GM19452 (cell line): Measurements from ENCODE around the gene STAG2.

ENCODE experiments used
- ATAC-seq: cut with Tn5 transposase; IDR thresholded peaks from one replicate; pipeline ENCODE4 v1.9.1; 2021; ENCODE audit not compliant: unreplicated experiment

The STAG2 gene

DNA sequence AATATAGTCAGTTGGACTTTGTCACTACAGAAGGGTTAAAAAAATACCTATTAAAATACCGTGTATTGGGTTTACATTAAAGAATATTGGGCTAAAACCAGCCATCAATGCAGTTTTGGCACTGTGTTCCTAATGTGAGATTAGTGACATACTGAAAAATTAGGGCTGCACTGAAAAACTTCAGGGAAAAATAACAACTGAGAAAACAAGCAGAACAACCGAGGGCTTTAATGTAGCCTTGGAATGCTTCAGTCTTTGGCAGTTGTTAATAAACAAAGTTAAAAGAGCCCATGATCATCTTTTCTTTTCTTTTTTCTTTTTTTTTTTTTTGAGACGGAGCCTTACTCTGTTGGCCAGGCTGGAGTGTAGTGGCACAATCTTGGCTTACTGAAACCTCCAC is 12.4 kb downstream of the STAG2 start:
- ATAC-seq: no peak

DNA sequence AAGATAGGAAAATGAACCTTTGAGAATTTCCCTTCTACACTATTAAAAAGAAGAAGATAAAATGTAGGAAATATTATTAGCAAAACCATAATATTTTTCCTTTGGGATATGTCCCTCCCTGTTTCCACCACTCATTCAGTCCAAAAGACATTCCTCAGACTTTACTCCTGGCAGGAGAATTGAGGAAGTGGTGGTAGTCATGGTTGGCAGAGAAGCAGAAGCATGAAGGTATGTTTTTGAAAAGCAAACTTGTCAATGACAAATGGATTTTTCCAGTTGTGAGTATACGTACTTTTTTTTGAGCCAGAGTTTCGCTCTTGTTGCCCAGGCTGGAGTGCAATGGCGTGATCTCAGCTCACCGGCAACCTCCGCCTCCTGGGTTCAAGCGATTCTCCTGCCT is 13.7 kb downstream of the STAG2 start:
- ATAC-seq: no peak

DNA sequence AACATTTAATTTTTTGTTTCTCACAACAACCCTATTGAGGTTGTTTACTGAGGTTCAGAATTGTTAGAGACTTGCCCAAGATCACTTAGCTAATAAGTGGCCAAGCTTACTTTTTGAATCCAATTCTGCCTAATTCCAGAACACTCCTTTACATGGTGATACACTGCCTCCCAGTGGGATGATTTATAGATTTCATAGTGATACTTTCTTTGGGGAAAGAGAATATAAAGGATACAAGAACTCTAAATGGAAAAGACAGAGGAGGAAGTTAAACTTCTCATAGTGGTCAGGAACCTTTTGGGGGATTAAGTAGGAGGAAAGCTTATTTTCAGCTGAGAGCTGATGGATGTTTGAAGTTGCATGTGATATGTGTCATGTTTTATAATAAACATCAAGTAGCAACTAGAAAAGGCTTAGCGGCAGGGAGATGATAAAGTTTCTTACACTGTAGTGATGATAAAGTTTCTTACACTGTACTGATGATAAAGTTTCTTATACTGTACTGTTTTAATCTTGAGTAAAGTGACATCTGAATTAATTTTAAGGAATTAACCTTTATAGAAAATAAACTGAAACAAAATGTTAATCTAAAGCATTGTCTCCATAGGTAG is 15.3 kb downstream of the STAG2 start:
- no peak for ATAC-seq

DNA sequence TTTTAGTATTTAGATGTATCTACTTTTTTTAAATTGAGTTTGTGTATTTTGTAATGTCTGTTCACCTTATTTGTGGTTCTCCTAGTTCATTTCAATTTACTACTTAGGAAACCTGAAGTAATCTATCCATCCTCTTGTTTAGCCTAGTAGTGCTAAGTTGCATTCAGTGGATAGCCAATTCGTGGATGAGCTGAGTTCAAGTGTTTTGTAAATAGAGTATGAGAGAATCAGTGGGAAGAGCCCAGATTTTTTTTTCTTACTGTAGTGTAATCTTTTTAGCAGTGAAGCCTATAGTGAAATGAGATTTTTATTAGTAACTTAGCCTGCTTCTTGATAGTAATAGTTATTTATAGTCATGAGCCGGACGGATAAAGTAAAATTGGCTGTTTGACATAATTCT is 21.7 kb downstream of the STAG2 start:
- ATAC-seq: no peak

DNA sequence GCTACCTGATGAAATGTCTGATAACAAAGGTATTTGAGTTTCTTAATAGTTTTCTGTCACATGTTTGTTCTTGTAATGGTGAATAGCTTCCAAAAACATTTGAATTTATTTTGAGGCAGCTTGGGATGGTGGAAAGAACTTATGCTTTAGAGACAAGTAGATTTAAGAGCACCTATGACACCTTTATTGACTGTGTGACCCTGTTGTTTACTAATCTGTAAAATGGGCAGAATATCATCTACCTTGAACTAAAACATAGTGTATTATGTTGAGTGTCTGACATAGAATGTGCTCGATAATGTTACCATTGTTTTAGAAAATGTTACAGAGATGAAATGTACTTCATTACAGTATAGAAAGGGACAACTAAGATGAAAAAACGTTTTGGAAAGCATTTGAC is 24.9 kb downstream of the STAG2 start:
- ATAC-seq: no peak

DNA sequence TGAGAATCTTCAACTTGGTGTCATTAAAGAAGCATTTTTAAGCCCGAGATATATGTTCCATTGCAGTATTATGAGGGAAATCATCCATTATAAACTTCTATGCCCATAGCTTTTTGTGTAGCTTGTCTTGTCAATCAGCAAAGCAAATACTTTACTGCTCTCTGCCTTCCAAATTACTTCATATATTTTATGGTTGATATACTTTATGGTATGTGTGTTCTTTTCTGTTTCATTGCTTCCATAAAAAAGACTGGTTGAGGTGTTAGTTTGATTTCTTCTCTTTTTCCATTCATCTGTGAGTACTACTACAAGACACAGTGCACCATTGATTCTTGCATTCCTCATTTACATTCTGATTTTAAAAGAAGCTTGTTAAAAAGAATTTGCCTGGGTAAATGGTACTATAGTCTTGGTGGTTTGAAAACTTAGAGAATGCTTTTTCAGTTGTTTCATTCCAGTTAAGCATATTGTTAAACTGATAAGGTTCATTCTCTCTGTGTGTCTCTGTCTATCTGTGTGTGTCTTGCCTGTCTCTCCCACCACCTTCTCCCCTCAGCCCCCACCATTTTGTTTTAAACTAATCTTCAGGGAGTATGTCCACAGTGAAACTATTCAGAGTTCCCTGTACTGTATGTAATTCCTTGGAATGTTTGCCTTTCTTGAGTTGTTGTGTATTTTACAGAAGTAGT is 27.1 kb downstream of the STAG2 start:
- no peak for ATAC-seq

DNA sequence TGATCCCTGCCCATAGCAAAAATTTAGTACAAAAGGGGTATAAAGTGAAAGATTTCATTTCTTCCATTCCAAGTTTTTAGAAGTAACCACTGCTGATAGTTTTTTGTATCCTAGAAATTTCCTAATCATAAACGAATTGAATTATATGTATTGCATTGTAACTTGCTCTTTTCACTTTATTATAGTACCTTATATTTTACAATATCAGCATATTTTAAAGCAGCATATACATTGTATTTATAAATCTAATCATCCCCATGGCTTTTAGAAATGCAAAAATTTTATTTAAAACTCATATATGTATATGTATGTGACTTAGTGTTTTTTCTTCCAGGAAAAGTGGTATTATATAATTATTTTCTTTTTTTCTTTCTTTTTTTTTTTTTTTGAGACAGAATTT is 27.7 kb downstream of the STAG2 start:
- ATAC-seq: no peak

DNA sequence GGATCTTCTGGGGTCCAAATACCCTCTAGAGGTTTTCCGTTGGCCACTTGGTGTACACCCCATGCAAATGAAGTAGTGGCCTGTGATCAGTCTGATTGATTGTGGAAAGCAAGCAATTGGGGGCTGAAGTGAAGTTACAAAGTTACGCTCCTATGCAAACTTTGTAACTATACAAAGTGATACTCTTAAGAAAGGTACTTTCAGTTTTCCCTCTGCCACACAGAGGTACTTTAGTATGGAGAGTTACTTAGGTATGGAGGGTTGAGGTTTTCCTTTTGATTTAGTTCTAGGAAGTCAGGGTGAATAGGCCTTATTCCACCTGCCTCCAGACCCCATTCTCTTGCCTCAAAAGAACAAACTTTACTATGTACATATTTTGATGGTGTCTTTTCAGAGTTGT is 28.7 kb downstream of the STAG2 start:
- no peak for ATAC-seq

DNA sequence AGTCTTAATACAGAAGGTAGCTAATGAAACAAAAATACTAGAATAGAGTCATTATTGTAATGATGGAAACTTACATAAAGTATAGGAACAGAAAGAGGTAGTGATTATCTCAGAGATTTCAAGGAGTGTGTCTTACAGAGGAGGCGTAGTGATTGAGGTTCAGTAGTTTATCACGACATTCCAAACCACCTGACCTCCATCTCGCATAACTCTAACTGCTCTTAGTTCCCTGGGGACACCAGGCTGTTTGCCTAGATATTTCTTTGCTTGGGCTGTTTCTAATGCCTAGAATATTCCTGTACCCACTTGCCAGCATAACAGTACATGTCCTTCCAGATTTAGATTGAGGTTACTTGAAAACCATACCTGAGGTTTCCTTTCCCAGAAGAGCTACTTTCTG is 29.1 kb downstream of the STAG2 start:
- no peak for ATAC-seq

DNA sequence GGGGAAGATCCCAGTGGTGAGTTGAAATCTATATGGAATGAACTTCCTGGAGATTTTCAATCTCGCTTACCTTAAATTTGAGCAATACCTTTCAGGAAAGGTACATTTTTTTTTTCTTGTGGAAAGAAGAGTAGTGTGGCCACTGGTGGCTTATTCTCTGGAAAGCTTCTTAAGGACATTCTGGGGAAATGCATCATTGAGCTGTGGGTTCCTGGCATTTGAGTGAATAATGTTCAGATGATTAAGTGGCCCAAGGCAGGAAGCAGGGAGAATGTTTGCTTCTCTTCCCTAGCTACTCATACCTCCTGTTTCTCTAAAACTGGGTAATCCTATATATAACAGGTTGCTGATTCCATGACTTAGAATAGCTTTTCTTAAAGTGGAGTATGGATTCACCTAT is 31.8 kb downstream of the STAG2 start:
- ATAC-seq: no peak

DNA sequence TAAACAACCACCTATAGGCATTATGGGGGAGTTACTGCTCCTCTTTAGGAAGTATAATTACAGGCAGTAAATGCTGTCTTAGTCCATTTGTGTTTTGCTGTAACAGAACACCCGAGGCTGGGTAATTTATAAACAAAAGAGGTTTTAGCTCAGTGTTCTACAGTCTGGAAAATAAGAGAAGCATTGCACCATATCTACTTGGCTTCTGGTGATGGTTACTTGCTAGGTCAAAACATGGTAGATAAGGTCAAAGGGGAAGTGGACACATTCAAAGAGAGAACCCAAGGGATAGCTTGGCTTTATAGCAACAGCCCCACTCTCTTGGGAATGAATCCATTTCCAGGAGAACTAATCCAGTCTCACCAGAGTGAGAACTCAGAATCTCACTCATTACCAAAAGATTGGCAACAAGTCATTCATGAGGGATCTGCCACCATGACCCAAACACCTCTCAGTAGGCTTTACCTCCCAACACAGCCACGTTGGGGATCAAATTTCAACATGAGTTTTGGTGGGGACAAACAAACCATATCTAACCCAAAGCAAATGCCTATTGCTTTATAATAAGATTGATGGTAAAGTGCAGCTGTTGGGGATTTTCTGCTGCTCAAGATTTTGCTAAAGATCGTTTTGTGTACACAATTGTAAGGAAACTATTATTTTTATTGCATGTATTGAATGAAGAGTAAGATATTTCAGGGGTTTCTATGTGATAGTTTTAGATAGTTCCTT is 32.6 kb downstream of the STAG2 start:
- ATAC-seq: no peak

DNA sequence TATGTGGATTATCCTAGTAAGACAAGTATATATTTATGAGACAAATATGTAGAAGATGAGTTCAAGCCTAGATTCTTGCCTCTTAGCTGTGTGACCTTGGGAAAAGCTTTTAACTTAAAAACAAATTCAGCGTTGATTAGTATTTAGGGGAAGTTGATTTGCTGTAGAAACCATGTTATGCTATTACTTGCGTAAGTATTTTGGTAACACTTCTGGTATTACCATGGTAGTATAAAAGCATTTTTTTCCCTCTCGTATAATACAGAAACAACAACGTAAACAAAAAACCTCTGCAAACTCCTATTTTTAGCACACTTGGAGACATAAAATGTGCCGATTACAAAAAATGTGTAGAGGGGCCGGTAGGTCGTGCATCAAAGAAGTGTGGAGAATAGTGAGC is 33.2 kb downstream of the STAG2 start:
- no peak for ATAC-seq

DNA sequence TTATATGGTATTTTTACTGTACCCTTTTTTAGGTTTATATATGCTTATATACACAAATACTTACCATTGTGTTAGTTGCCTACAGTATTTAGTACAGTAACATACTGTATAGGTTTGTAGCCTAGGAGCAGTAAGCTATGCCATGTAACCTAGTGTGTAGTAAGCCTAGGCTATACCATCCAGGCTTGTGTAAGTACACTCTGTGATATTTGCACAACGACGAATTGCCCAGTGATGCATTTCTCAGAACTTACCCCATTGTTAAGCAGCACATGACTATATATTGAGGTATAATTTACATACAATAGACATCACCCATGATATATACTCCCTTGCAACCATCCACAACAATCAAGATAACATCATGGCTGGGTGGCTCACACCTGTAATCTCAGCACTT is 40.1 kb downstream of the STAG2 start:
- no peak for ATAC-seq

DNA sequence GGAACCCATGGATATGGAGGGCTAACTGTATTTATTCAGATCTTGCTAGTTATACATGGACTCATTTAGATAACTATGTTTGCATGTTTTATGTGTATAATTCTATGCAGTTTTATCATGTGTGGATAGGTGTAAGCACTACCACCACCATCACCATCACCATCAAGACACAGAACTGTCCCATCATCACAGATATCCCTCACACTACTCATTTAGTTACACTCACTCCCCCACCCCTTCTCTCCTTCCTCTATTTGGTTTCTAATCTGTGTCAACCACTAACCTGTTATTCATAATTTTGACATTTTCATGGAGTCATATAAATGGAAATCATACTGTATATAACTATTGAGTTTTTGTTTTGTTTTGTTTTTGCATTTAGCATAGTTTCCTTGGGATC is 43.7 kb downstream of the STAG2 start:
- ATAC-seq: no peak

DNA sequence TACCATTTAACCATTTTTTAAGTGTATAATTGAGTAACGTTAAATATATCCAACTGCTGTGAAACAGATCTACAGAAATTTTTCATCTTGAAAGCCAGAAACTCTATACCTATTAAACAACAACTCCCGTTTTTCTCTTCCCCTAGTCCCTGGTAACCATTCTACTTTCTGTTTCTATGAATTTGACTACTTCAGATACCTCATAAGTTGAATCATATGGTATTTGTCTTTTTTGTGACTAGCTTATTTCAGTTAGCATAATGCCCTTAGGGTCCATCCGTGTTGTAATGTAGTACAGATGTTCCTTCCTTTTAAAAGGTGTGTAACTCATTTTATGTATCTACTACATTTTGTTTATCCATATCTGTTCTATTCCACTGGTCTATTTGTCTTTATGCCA is 48.7 kb downstream of the STAG2 start:
- peak; percentile 55 for ATAC-seq

DNA sequence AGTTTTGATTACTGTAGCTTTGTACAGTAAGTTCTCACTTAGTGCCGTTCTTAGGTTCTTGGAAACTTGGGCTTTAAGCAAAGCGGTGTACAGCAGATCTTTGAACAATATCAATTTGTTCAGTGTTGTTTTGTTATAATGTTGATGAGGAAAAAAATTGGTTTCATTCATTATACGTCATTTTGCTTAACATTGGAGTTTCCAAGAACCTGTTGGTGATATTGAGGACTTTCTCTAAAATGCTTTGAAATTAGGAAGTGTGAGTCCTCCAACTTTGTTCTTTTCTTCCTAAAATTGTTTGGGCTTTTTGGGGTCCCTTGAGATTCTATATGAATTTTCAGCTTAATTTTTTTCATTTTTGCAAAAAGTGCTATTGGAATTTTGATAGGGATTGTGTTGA is 49.1 kb downstream of the STAG2 start:
- no peak for ATAC-seq

DNA sequence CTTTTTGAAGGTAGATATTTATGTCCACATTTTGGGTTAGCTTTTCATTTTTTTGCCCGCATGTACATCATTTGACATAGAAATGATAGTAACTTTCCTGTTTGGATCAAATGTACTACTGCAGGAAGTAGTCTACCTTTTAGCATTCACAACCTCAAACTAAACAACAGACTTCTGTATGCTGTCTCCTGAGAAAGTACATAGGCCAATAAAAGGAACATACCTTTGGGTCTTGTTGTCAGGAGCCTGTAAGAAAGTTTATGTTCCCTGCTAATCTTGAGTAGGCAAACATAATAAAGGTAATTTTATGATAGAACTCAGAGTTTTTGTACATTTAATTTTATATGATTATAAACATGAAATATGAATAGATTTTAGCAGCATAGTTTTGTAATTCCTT is 54.2 kb downstream of the STAG2 start:
- ATAC-seq: no peak

DNA sequence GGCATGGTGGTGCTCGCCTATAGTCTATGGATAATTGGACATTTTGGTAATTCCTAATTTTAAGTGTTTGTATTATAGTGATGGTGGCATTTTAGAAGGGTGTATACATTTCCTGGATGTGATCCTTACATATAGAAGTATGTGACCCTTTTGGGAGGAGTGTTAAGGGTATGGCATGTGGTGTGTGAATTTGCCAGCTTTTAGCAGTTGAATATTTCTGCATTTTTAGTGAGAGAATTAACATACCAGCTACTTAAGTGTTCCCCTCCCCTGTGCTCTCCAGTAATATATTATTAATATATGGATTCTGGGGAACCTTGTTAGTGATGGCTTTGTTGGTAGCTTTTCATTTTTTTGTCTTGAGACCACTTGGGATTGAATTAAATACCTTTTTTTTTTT is 55.3 kb downstream of the STAG2 start:
- no peak for ATAC-seq

DNA sequence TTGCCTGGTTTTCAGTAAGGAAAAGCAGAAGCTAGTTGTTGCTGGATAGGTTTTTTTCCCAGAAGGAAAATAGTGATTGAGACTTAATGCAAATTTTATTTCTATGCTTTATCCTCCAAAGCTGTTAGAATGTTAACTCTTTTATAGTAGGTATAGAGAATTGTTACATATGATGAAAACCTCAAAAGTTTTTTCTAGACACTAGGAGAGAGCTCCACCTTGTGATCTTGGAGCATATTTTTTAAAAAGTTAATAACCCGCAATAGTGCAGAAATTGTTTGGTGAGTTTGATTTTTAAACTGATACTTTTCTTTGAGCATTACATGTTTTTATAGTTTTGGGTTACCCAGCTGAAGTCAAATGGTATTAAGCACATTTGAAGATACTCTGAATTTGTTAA is 56.5 kb downstream of the STAG2 start:
- no peak for ATAC-seq

DNA sequence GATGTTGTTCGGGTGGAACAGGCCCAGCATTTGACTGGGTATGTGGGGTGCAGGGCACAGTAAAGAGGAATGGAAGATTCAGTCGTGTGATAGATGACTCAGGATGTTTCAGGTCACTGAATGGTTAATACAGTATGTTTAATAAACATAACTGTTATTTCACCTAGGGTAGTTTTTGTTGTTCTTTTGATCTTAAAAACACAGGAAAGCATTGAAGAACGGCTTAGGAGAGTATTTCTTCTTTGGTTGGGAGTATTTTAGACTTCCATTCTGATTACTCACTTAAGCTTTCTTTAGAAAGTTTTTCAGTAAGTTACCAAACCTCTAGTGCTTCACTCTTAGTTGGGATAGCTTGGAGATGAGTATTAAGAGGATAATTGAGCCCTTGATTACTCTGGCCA is 62.3 kb downstream of the STAG2 start:
- ATAC-seq: no peak

DNA sequence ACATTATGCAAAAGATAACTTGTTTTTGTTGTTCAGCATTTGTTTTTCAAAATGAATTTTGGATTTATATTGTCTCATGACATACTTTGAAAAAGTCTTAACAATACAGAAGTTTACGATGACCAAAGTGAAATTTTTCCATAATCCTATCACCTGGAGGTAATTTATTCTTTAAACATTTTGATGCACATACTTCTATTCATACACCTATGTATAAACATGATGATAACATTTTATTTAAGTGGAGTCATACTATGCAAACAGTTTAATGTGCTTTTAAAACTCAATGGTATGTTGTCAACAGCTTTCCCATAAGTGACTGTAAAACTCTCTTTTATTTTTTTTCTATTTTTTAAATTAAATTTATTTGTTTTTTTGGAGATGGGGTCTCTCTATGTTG is 65.0 kb downstream of the STAG2 start:
- no peak for ATAC-seq

DNA sequence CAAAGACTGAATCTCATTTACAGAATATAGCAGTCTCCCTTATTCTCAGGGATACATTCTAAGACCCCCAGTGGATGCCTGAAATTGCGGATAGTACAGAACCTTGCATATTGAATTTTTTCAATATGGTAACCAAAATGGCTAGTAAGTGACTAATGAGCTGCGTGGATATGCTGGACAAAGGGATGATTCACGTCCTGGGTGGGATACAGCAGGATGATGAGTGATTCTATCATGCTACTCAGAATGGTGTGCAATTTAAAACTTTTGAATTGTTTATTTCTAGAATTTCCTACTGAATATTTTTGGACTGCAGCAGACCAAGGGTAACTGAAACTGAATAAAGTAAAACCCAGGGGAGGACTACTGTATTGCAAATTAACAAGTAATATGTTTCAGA is 66.7 kb downstream of the STAG2 start:
- no peak for ATAC-seq

DNA sequence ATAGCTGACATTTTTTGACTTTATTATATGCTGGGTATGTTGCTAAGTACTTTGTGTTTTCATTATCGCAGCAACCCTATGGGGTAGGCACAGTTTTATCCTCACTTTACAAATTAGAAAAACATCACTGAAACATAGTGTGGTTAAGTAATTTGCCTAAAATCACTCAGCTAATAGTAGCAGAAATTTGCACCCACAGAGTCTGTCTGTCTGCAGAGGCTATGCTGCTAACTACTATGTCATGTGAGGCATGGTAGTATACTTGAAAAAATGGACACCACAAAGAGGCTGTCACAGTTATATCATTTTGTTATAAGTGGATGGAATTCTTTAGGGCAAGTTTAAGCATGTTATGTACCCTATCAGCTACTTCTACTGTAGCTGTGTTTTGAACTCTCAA is 69.0 kb downstream of the STAG2 start:
- ATAC-seq: peak; percentile 60
